AG04449 (cell line): ENCODE measurements around the gene PRR3.

Source experiments
- CTCF ChIA-PET: fragments of 350-600 bp; formaldehyde crosslinking; extraction: SDS; loops from one replicate; lab custom pipeline; 2021; ENCODE audit warnings: antibody characterized with exemption; lab: Yijun Ruan, JAX
- POLR2A ChIA-PET: fragments of 400-600, 350-600 bp; formaldehyde crosslinking; extraction: SDS; loops from one replicate; lab custom pipeline; 2020; ENCODE audit warnings: antibody characterized with exemption, inconsistent platforms; lab: Yijun Ruan, JAX
- DNase-seq: peaks from one replicate; pipeline ENCODE4 v3.0.0-alpha.2; 2010; ENCODE audit warnings: low read depth, low spot score
- H3K4me3 ChIP-seq: 2 replicates; pipeline ENCODE4 v1.5.1; 2011; ENCODE audit warnings: low read depth, mild to moderate bottlenecking, control low read depth, low read length
- TF ChIP-seq, protein P1 (sequence below): IDR thresholded peaks from one replicate; pipeline ENCODE4 v1.5.1; 2011; ENCODE audit warnings: mild to moderate bottlenecking, moderate library complexity, low read length, control low read depth, inconsistent platforms; ENCODE audit not compliant: insufficient read depth; ENCODE audit errors: missing control alignments

The PRR3 gene

DNA sequence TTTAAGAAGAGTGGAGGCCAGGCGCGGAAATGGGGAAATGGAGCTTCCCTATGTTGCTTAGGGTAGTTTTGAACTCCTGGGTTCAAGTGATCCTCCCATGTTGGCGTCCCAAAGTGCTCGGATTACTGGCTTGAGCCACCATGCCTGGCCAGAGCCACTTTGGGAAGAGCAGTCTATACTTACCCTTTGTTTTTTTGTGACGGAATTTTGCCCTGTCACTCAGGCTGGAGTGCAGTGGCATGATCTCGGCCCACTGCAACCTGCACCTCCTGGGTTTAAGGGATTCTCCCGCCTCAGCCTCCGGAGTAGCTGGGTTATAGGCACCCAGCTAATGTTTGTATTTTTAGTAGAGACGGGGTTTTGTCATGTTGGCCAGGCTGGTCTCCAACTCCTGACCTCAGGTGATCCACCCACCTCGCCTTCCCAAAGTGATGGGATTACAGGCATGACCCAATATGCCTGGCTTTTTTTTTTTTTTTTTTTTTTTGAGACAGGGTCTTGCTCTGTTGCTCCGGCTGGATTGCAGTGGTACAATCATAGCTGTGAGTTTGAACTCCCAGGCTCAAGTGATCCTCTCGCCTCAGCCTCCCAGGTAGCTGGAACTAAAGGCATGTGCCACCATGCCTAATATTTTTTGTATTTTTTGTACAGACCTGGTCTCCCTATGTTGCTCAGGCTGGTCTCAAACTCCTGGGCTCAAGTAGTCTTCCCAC, 42.0 kb downstream of the PRR3 start:
- H3K4me3 ChIP-seq, result no peak overlapping the region
- ChIA-PET CTCF (interaction anchor here (0.9 to 6.4 kb wide), 8 partner anchors 7 to 116 kb away, joined by 4 to 64 read pairs (median 18); no protein-coding TSS in a partner anchor), POLR2A (interaction anchor here (0.6 to 1.5 kb wide), 3 partner anchors 8 to 16 kb away, joined by 4 to 5 read pairs (median 4); no protein-coding TSS in a partner anchor)
- DNase-seq, result no peak
- TF ChIP-seq, protein P1, sequence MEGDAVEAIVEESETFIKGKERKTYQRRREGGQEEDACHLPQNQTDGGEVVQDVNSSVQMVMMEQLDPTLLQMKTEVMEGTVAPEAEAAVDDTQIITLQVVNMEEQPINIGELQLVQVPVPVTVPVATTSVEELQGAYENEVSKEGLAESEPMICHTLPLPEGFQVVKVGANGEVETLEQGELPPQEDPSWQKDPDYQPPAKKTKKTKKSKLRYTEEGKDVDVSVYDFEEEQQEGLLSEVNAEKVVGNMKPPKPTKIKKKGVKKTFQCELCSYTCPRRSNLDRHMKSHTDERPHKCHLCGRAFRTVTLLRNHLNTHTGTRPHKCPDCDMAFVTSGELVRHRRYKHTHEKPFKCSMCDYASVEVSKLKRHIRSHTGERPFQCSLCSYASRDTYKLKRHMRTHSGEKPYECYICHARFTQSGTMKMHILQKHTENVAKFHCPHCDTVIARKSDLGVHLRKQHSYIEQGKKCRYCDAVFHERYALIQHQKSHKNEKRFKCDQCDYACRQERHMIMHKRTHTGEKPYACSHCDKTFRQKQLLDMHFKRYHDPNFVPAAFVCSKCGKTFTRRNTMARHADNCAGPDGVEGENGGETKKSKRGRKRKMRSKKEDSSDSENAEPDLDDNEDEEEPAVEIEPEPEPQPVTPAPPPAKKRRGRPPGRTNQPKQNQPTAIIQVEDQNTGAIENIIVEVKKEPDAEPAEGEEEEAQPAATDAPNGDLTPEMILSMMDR, result no peak

GRCh38 chr6:30599625-30600324, 42.7 kb downstream of the PRR3 start:
- no peak for DNase-seq
- POLR2A ChIA-PET, result interaction anchor here (1.0 to 1.5 kb wide), 3 partner anchors 10 to 14 kb away, joined by 4 to 5 read pairs (median 5); no protein-coding TSS in a partner anchor
- TF ChIP-seq, protein P1, result no peak
- no peak overlapping the region for H3K4me3 ChIP-seq
- CTCF ChIA-PET, result interaction anchor here (1.7 to 6.4 kb wide), 4 partner anchors 11 to 56 kb away, joined by 6 to 64 read pairs (median 18); no protein-coding TSS in a partner anchor

- ChIA-PET CTCF (interaction anchor here (1.0 to 6.4 kb wide), 4 partner anchors 10 to 60 kb away, joined by 3 to 64 read pairs (median 6); no protein-coding TSS in a partner anchor), POLR2A (interaction anchor here (1.0 to 1.2 kb wide), 2 partner anchors 10 to 14 kb away, joined by 4 to 5 read pairs; no protein-coding TSS in a partner anchor)
- no peak overlapping the region for H3K4me3 ChIP-seq
- TF ChIP-seq, protein P1, result no peak
- no peak for DNase-seq
Observed at GRCh38 chr6:30600451-30600961, 43.4 kb downstream of the PRR3 start.

DNA sequence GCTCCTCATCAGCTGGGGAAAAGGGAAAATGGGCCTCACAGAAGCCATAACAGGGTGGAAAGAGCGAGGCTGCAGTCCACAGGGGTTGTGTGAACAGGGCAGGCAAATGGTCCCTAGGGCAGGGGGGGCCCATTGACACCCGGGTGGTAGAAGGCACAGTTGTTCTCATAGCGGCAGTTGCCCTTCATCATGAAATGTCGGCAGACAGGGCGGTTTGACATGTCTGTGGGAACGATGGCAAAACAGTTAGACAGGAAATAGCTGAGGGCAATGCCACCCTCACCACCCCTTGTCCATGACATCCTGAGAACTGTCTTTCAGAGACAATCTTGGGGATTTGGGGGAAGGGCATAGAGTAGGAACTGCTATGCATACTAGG, 44.3 kb downstream of the PRR3 start:
- DNase-seq, result no peak
- TF ChIP-seq, protein P1, result no peak
- ChIA-PET POLR2A (no interaction called here), CTCF (interaction anchor here (1.3 to 6.4 kb wide), 3 partner anchors 9 to 61 kb away, joined by 6 to 64 read pairs (median 7); no protein-coding TSS in a partner anchor)
- H3K4me3 ChIP-seq, result no peak overlapping the region

DNA sequence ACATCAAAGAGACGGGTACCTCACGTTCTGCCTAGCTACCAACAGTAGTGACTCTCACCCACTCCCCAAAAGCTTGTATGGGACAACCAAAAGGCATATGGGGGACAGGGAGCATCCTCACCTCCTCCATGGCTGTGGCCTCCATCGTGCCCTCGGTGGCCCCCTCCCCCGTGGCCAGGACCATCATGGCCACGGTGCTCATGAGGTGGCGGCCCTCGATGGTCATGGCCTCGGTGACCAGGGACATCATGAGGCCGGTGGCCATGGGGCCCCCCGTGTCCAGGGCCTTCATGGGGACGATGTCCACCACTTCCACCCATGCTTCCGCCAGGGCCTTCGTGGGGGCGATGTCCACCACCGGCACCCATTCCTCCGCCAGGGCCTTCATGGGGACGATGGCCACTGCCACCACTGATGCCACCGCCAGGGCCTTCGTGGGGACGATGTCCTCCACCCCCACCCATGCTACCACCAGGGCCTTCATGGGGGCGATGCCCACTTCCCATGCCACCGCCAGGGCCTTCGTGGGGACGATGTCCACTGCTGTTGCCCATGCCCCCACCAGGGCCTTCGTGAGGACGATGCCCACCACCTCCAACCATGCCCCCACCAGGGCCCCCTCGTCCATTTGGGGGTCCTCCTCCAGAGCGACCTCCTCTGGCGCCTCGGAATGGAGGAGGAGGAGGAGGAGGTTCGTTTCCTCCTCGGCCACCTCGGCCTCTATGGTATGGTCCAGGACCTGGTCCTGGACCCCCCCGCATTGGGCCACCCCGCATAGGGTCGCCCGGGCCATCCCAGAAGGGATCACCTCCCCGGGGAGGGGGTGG, 44.9 kb downstream of the PRR3 start:
- TF ChIP-seq, protein P1, result no peak
- H3K4me3 ChIP-seq, result no peak overlapping the region
- ChIA-PET CTCF (no interaction called here), POLR2A (no interaction called here)
- DNase-seq, result no peak
